GM18505 (cell line): Measurements from ENCODE around the gene FCAMR.

Experiments used
- ATAC-seq: cut with Tn5 transposase; IDR thresholded peaks from one replicate; pipeline ENCODE4 v1.9.1; 2021; ENCODE audit not compliant: unreplicated experiment
- POLR2A ChIP-seq: IDR thresholded peaks from 4 replicates; pipeline ENCODE4 v1.6.1; 2011; ENCODE audit warnings: borderline replicate concordance; ENCODE audit not compliant: insufficient read depth, insufficient read length; ENCODE audit errors: extremely low read depth

FCAMR gene

GRCh38 chr1:206978259-206978658, 8.0 kb upstream of the FCAMR start:
- TF ChIP-seq POLR2A = no peak
- no peak for ATAC-seq

GRCh38 chr1:206975306-206975705, 5.0 kb upstream of the FCAMR start:
- ATAC-seq = no peak
- no peak for TF ChIP-seq POLR2A

DNA sequence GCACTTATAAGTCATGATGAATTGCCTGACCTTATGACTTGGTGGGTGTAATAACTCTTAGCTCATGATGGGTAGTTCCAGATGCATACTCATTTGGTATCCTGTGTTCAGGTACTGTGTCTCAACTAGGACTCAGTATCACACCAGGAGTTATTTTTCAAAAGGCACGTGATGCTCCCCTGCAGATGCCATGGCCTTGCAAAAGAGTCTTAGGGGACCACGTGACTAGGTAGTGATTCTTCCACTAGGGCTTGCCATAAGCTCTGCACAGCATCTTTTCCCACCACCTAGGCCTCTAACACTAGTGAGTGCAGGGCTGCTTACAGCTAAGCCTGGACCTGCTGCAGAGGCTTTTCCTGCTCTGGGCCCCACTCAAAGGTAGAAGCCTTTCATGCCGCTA, 3.9 kb upstream of the FCAMR start:
- TF ChIP-seq POLR2A = no peak
- ATAC-seq = no peak

DNA sequence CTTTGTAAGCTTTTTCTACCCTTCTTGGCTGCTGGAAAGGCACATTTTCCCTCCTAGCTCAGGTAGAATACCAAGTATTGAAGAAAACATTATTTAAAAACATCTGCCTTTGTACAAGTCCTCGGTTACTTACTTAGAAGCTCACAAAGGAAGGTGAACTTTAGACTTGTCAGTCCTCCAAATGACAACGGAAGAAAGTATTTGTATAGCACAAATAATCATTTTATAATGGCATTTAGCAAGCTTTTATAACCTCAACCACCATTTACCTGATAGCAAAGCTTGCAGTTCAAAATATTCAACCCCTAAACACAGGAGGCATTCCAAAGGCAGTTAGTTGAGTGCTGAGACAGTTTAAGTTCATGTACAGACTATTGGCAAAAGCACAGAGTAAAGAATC, 2.5 kb upstream of the FCAMR start:
- TF ChIP-seq POLR2A = no peak
- no peak for ATAC-seq

DNA sequence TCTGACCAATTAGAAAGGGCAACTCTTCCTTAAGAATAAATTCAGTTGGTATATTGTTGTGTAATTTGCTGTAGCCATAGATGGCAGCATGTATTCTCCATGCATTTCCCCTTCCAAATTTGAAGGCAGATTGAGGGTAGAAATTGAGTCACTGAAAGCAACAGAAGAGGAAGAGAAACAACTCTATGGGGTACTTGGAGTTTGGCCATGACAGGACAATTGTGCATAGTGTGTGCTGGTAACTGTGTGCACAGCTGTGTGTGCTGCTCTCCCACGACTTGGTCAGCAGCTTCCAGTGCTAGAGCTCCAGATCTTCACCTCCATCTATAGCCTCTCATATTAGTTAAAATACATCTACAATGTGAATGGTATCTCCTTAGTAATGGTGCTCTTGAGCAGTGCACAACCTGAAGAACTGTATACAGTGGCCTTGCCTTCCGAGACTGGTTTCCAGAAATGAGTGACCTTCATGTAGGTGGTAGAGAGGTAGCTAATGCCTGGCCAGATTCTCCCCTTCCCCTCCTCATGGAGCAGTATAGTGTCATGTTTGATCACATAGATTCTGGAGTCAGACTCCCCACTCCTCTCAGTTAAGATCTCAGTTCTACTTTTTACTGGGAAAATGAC, 882 bp upstream of the FCAMR start:
- no peak for TF ChIP-seq POLR2A
- ATAC-seq = no peak

DNA sequence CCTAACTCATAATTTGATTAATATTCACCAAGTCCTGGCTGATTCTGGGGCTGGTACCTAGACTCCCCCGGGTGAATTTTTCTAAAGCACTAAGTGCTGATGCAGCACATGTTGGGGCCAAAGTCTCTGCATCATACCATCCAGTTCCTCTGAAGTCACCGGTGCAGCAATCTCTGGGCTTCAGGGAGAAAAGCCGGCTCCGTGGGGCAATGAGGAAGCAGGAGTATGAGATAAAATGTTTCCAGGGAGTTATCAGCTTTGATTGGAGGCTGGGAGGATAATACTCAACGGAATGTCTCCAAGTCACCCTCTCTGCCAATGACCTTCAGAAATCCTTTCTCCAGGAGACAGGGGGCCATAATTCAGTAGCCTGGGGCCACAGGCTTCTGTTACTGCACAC, 1.2 kb downstream of the FCAMR start:
- ATAC-seq = no peak
- TF ChIP-seq POLR2A = no peak

- no peak for ATAC-seq
- TF ChIP-seq POLR2A = no peak
Measured at GRCh38 chr1:206967096-206967849, 3.0 kb downstream of the FCAMR start.

- TF ChIP-seq POLR2A = no peak
- no peak for ATAC-seq
Measured at GRCh38 chr1:206965781-206966180, 4.5 kb downstream of the FCAMR start.

GRCh38 chr1:206963740-206964139, 6.5 kb downstream of the FCAMR start:
- ATAC-seq = no peak
- TF ChIP-seq POLR2A = no peak

- no peak for TF ChIP-seq POLR2A
- ATAC-seq = no peak
Measured at GRCh38 chr1:206963119-206963712, 7.0 kb downstream of the FCAMR start.

GRCh38 chr1:206962272-206962671, 8.0 kb downstream of the FCAMR start:
- ATAC-seq = no peak
- no peak for TF ChIP-seq POLR2A

- no peak for ATAC-seq
- no peak for TF ChIP-seq POLR2A
Measured at GRCh38 chr1:206961668-206962067, 8.6 kb downstream of the FCAMR start.

- ATAC-seq = no peak
- no peak for TF ChIP-seq POLR2A
Measured at GRCh38 chr1:206960676-206961386, 9.4 kb downstream of the FCAMR start.
